Measurements from ENCODE around the gene ADCY9.

The ADCY9 gene

GRCh38 chr16:4137438-4137837, 21.2 kb upstream of the ADCY9 start:
- DNase-seq (ENCODE audit: low read depth): no peak
- TF ChIP-seq CTCF (IDR thresholded peaks at IDR 0.05; ENCODE audit: low read depth, low read length): no peak
- TF ChIP-seq MYC (IDR thresholded peaks at IDR 0.05; ENCODE audit: low read depth, low read length): no peak
- no peak overlapping the region for H3K4me3 ChIP-seq (ENCODE audit: low read depth, low read length)

GRCh38 chr16:4136229-4136813, 20.1 kb upstream of the ADCY9 start:
- DNase-seq (ENCODE audit: low read depth): no peak
- H3K4me3 ChIP-seq (ENCODE audit: low read depth, low read length): no peak overlapping the region
- TF ChIP-seq POLR2A (IDR thresholded peaks at IDR 0.05; ENCODE audit: extremely low read depth, insufficient read length) (no peak), MAX (IDR thresholded peaks at IDR 0.05; ENCODE audit: low read depth, low read length) (no peak), CTCF (IDR thresholded peaks at IDR 0.05; ENCODE audit: low read depth, low read length) (no peak), MYC (IDR thresholded peaks at IDR 0.05; ENCODE audit: low read depth, low read length) (no peak)

- no peak overlapping the region for H3K4me3 ChIP-seq (ENCODE audit: low read depth, low read length)
- no peak for DNase-seq (ENCODE audit: low read depth)
- TF ChIP-seq MYC (IDR thresholded peaks at IDR 0.05; ENCODE audit: low read depth, low read length) (no peak), MAX (IDR thresholded peaks at IDR 0.05; ENCODE audit: low read depth, low read length) (no peak)
These were observed 19.3 kb upstream of the ADCY9 start for GRCh38 chr16:4135537-4135936.

GRCh38 chr16:4133897-4134372, 17.7 kb upstream of the ADCY9 start:
- H3K4me3 ChIP-seq (ENCODE audit: low read depth, low read length): no peak overlapping the region
- no peak for DNase-seq (ENCODE audit: low read depth)
- TF ChIP-seq MAX (IDR thresholded peaks at IDR 0.05; ENCODE audit: low read depth, low read length) (no peak), CTCF (IDR thresholded peaks at IDR 0.05; ENCODE audit: low read depth, low read length) (no peak), POLR2A (IDR thresholded peaks at IDR 0.05; ENCODE audit: extremely low read depth, insufficient read length) (no peak), MYC (IDR thresholded peaks at IDR 0.05; ENCODE audit: low read depth, low read length) (no peak)

- no peak overlapping the region for H3K4me3 ChIP-seq (ENCODE audit: low read depth, low read length)
- DNase-seq (ENCODE audit: low read depth): no peak
- no peak for TF ChIP-seq CTCF (IDR thresholded peaks at IDR 0.05; ENCODE audit: low read depth, low read length)
- TF ChIP-seq MYC (IDR thresholded peaks at IDR 0.05; ENCODE audit: low read depth, low read length): no peak
- TF ChIP-seq POLR2A (IDR thresholded peaks at IDR 0.05; ENCODE audit: extremely low read depth, insufficient read length): no peak
- TF ChIP-seq MAX (IDR thresholded peaks at IDR 0.05; ENCODE audit: low read depth, low read length): no peak
These were observed 15.4 kb upstream of the ADCY9 start for GRCh38 chr16:4131621-4132020.

- TF ChIP-seq POLR2A (IDR thresholded peaks at IDR 0.05; ENCODE audit: extremely low read depth, insufficient read length) (no peak), CTCF (IDR thresholded peaks at IDR 0.05; ENCODE audit: low read depth, low read length) (no peak), MAX (IDR thresholded peaks at IDR 0.05; ENCODE audit: low read depth, low read length) (no peak), MYC (IDR thresholded peaks at IDR 0.05; ENCODE audit: low read depth, low read length) (no peak)
- no peak for DNase-seq (ENCODE audit: low read depth)
- no peak overlapping the region for H3K4me3 ChIP-seq (ENCODE audit: low read depth, low read length)
These were observed 8.5 kb upstream of the ADCY9 start for GRCh38 chr16:4124535-4125294.
